Measurements from ENCODE around the gene PWWP2B. TPM values are rescaled to one million over a fixed set of nuclear protein-coding genes. Genes with fewer than 3 reads are reported as not detected.

PWWP2B gene
- total and polyA plus RNA-seq, 2 of the 13 experiments (the other 11 are each of a cell fraction or from before 2014, with no cell fraction given), result 2.3 to 4.7 TPM

- TF ChIP-seq TRAFD1 (CRISPR knock-in tag; IDR thresholded peaks at IDR 0.05; ENCODE audit: borderline replicate concordance) (no peak), HIC2 (CRISPR knock-in tag; IDR thresholded peaks at IDR 0.05; ENCODE audit: low read depth) (no peak; the same call in none of the 2 replicates), ELK4 (CRISPR knock-in tag; IDR thresholded peaks at IDR 0.05; ENCODE audit: borderline replicate concordance) (no peak), ZEB1 (IDR thresholded peaks at IDR 0.05; ENCODE audit: insufficient replicate concordance, low read depth) (no peak), KAT8 (CRISPR knock-in tag; IDR thresholded peaks at IDR 0.05) (peak; percentile 24; the same call in 1 of the 2 replicates), PITX1 (CRISPR knock-in tag; IDR thresholded peaks at IDR 0.05) (peak; percentile 64; the same call in 1 of the 2 replicates), HBP1 (CRISPR knock-in tag; IDR thresholded peaks at IDR 0.05; ENCODE audit: low read depth) (no peak), SCMH1 (CRISPR knock-in tag; IDR thresholded peaks at IDR 0.05; ENCODE audit: borderline replicate concordance) (no peak), MYNN (CRISPR knock-in tag; IDR thresholded peaks at IDR 0.05; ENCODE audit: low read depth) (no peak), NAIF1 (CRISPR knock-in tag; IDR thresholded peaks at IDR 0.05; ENCODE audit: borderline replicate concordance) (no peak), SMC3 (IDR thresholded peaks at IDR 0.05; ENCODE audit: low read length) (no peak), RFX3 (CRISPR knock-in tag; IDR thresholded peaks at IDR 0.05) (peak; percentile 77), TRIM24 (CRISPR knock-in tag; IDR thresholded peaks at IDR 0.05) (no peak), BRCA1 (CRISPR knock-in tag; IDR thresholded peaks at IDR 0.05) (no peak; the same call in 1 of the 2 replicates), GATA4 (IDR thresholded peaks at IDR 0.05; ENCODE audit: borderline replicate concordance, low read depth) (0 out of 2 replicates have a peak, but pooled peaks have one; percentile 21), ZNF234 (CRISPR knock-in tag; conservative IDR thresholded peaks at IDR 0.05) (no peak), TRIM22 (IDR thresholded peaks at IDR 0.05) (no peak), ZUFSP (CRISPR knock-in tag; IDR thresholded peaks at IDR 0.05; ENCODE audit: borderline replicate concordance) (no peak), ZNF205 (CRISPR knock-in tag; IDR thresholded peaks at IDR 0.05) (0 out of 2 replicates have a peak, but pooled peaks have one; percentile 35), ZNF180 (CRISPR knock-in tag; IDR thresholded peaks at IDR 0.05; ENCODE audit: borderline replicate concordance, low read depth) (no peak)
These were observed 1.1 kb upstream of the PWWP2B start (continued) for GRCh38 chr10:132395704-132396493.
